Measurements from ENCODE around the gene SPRR2A. TPM values are rescaled to one million over a fixed set of nuclear protein-coding genes. Genes with fewer than 3 reads are reported as not detected.

The SPRR2A gene
- total RNA-seq, 1 donor from 2014 or later = not detected

DNA sequence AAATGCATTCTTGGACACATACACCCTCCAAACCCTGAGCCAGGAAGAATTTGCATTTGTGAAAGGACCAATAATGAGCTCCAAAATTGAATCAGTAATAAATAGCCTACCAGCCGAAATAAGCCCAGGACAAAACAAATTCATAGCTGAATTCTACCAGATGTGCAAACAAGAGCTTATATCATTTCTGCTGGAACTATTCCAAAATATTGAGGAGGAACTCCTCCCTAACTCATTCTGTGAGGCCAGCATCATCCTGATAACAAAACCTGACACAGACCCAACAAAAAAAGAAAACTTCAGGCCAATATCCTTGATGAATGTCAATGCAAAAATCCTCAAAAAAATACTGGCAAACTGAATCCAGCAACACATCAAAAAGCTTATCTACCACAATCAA, 30.3 kb upstream of the SPRR2A start:
- DNase-seq (ENCODE audit: low read depth, low spot score) = no peak
- Mint-ChIP-seq H3K4me1 (no peaks in the 10 kb centered on the region), H3K27me3 (ENCODE audit: low read depth) (peaks cover 27% of the 10 kb centered on the region), H3K9me3 (peaks cover 5% of the 10 kb centered on the region), H3K36me3 (ENCODE audit: low read depth) (no peaks in the 10 kb centered on the region), H3K27ac (ENCODE audit: unreplicated experiment) (no peak overlapping the region), H3K4me3 (no peak overlapping the region)
- TF ChIP-seq, protein P1, sequence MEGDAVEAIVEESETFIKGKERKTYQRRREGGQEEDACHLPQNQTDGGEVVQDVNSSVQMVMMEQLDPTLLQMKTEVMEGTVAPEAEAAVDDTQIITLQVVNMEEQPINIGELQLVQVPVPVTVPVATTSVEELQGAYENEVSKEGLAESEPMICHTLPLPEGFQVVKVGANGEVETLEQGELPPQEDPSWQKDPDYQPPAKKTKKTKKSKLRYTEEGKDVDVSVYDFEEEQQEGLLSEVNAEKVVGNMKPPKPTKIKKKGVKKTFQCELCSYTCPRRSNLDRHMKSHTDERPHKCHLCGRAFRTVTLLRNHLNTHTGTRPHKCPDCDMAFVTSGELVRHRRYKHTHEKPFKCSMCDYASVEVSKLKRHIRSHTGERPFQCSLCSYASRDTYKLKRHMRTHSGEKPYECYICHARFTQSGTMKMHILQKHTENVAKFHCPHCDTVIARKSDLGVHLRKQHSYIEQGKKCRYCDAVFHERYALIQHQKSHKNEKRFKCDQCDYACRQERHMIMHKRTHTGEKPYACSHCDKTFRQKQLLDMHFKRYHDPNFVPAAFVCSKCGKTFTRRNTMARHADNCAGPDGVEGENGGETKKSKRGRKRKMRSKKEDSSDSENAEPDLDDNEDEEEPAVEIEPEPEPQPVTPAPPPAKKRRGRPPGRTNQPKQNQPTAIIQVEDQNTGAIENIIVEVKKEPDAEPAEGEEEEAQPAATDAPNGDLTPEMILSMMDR (conservative IDR thresholded peaks at IDR 0.05) = no peak

DNA sequence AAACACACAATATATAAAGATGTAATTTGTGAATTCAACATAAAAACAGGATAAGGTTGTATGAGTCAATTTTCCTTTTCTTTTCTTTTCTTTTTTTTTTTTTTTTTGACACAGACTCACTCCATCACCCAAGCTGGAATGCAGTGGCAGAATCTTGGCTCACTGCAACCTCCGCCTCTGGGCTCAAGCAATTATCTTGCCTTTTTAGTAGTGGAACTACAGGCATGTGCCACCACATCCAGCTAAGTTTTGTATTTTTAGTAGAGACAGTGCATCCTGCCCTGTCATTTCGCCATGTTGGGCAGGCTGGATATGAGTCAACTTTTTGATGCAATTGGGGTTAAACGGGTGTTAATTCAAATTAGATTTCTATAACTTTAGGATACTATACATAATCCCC, 24.4 kb upstream of the SPRR2A start:
- no peak for DNase-seq (ENCODE audit: low read depth, low spot score)
- Mint-ChIP-seq H3K27ac (ENCODE audit: unreplicated experiment) (no peak overlapping the region), H3K36me3 (ENCODE audit: low read depth) (no peaks in the 10 kb centered on the region), H3K4me1 (no peaks in the 10 kb centered on the region), H3K4me3 (no peak overlapping the region), H3K27me3 (ENCODE audit: low read depth) (peaks cover 9% of the 10 kb centered on the region), H3K9me3 (peaks cover 4% of the 10 kb centered on the region)
- TF ChIP-seq, protein P1 (conservative IDR thresholded peaks at IDR 0.05) = no peak

DNA sequence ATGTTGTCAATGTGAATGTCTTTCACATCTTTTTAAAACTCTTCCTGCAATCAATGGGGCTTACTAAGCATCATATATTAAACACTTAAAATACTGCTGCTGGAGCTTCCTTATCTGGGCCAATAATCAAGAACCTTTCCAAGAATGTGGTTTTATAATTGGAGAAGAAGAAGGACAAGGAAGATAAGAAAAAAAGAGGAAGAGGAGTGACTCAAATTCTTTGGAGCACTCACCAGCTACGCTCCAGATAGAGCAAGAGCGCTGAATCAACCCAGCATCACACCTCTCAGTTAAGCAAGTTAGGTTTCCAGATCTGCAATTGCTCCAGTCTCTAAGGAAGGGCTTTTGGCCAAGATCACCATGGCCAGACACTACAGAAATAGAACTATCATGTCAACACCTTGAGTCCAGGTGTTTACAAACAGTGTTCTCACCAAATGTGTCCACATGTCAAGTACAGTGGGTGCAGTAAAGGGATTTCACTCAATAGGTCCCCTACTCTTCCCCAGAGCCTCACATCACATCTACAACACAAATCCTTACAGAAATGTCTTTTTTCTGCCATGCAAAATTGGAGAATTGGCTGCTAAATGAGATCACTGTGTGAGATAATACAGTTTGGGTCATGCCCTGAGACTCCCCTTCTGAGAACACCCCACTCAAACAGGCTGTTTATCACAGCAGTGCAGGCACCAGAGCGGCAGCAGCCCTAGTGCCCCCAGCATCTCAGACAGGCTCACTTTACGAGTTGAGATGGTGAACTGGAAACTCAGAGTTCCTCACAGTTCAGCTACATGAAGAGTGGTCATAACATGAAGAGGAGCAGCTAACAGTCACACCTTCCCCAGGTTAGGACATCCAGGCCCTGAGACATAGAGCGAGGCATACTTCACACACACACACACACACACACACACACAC, 15.8 kb upstream of the SPRR2A start:
- Mint-ChIP-seq H3K36me3 (ENCODE audit: low read depth) (no peaks in the 10 kb centered on the region), H3K9me3 (no peaks in the 10 kb centered on the region), H3K27me3 (ENCODE audit: low read depth) (peaks cover 22% of the 10 kb centered on the region), H3K4me1 (no peaks in the 10 kb centered on the region), H3K4me3 (no peak overlapping the region), H3K27ac (ENCODE audit: unreplicated experiment) (no peak overlapping the region)
- TF ChIP-seq, protein P1 (conservative IDR thresholded peaks at IDR 0.05) = no peak
- no peak for DNase-seq (ENCODE audit: low read depth, low spot score)

DNA sequence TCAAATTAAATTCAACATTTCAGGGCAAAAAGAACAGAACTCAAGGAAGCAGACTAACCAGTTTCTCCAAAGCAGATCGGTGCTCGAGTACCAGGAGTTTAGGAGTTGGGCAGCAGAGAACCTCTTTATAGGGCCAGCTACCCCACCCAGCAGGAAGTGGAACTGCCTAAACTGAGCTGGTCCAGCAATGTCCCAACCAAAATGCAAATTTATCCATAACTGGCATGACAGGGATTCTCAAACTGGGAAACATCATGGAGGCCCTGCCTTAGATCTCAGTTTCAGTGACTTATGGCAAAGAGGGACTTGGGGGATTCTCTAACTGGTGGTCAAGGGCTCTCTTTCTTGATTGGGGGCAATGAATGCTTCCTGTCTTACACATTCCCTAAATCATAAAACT, 14.2 kb upstream of the SPRR2A start, which contains the start of gene SPRR2B:
TSS of gene SPRR2B (minus strand) at position 101 of the 400 bp plus-strand sequence. CDS start 772 bp downstream, outside the sequence.
- H3K4me1 Mint-ChIP-seq = no peaks in the 10 kb centered on the region
- H3K36me3 Mint-ChIP-seq (ENCODE audit: low read depth) = no peaks in the 10 kb centered on the region
- H3K27ac Mint-ChIP-seq (ENCODE audit: unreplicated experiment) = no peak within 1 kb of the TSS
- TF ChIP-seq, protein P1 (conservative IDR thresholded peaks at IDR 0.05) = no peak
- no peak within 1 kb of the TSS for H3K4me3 Mint-ChIP-seq
- H3K27me3 Mint-ChIP-seq (ENCODE audit: low read depth) = peaks cover 30% of the 10 kb centered on the region
- H3K9me3 Mint-ChIP-seq = no peaks in the 10 kb centered on the region
- no peak for DNase-seq (ENCODE audit: low read depth, low spot score)

DNA sequence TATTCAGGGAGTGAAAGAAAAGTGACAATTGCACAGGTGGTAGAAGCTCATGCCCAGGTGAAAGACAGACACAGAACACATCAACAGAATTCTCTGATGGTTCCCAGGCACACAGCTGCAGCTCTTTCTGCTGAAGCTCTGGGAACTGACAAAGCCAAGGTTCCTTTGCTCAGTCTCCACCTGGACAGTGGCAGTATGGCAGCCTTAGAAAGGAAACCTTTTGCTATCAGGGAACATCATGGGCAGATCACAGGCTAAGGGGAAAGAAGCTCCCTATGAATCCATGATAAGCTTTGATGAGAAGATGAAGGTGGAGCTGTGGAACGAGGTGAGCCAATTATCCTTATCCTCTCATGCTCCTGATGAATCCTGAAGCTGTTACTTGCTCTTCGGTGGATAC, 12.9 kb upstream of the SPRR2A start:
- no peaks in the 10 kb centered on the region for H3K36me3 Mint-ChIP-seq (ENCODE audit: low read depth)
- TF ChIP-seq, protein P1 (conservative IDR thresholded peaks at IDR 0.05) = no peak
- H3K27me3 Mint-ChIP-seq (ENCODE audit: low read depth) = peaks cover 39% of the 10 kb centered on the region

More for the DNA sequence above, 12.9 kb upstream of the SPRR2A start:
- no peak for DNase-seq (ENCODE audit: low read depth, low spot score)
- no peak overlapping the region for H3K4me3 Mint-ChIP-seq
- no peaks in the 10 kb centered on the region for H3K9me3 Mint-ChIP-seq
- H3K27ac Mint-ChIP-seq (ENCODE audit: unreplicated experiment) = no peak overlapping the region
- no peaks in the 10 kb centered on the region for H3K4me1 Mint-ChIP-seq
